Measurements from ENCODE around the gene SLIT1. TPM values are rescaled to one million over a fixed set of nuclear protein-coding genes. Genes with fewer than 3 reads are reported as not detected.

SLIT1 gene
- total RNA-seq, 4 donors from 2014 or later = 0.04 to 0.13 TPM; not detected in 2

GRCh38 chr10:96982149-96982930 lies 203.4 kb downstream of the SLIT1 start:
- Histone ChIP-seq H3K4me3 (no peak overlapping the region), H3K27me3 (no peaks in the 10 kb centered on the region), H3K27ac (no peak overlapping the region), H3K9me3 (no peaks in the 10 kb centered on the region), H3K4me1 (no peaks in the 10 kb centered on the region), H3K36me3 (peaks cover 0 to 22% of the 10 kb centered on the region in 2 donors)
- ATAC-seq = no peak
- TF ChIP-seq POLR2A (IDR thresholded peaks at IDR 0.05) (no peak), EP300 (IDR thresholded peaks at IDR 0.05) (no peak), CTCF (IDR thresholded peaks at IDR 0.05) (no peak), POLR2AphosphoS5 (IDR thresholded peaks at IDR 0.05) (no peak)
- WGBS, 2 donors (ENCODE audit: low coverage in 1 of 2) = 85 to 96% methylated on average over 4 to 11 of the region's 12 CpGs

- Histone ChIP-seq H3K4me1 (no peaks in the 10 kb centered on the region), H3K36me3 (peaks cover 0 to 22% of the 10 kb centered on the region in 2 donors), H3K9me3 (no peaks in the 10 kb centered on the region), H3K27me3 (no peaks in the 10 kb centered on the region), H3K4me3 (no peak overlapping the region), H3K27ac (no peak overlapping the region)
- 84 to 91% methylated on average over 3 of the region's 3 CpGs for WGBS, 2 donors (ENCODE audit: low coverage in 1 of 2)
- no peak for ATAC-seq
- no peak for TF ChIP-seq CTCF (IDR thresholded peaks at IDR 0.05)
- TF ChIP-seq POLR2AphosphoS5 (IDR thresholded peaks at IDR 0.05) = no peak
- TF ChIP-seq POLR2A (IDR thresholded peaks at IDR 0.05) = no peak
Measured at GRCh38 chr10:96978621-96979154, 207.1 kb downstream of the SLIT1 start.

- WGBS, 2 donors (ENCODE audit: low coverage in 1 of 2) = 68 to 88% methylated on average over 2 of the region's 2 CpGs
- Histone ChIP-seq H3K27me3 (no peaks in the 10 kb centered on the region), H3K4me3 (no peak overlapping the region), H3K9me3 (no peaks in the 10 kb centered on the region), H3K27ac (no peak overlapping the region), H3K36me3 (no peaks in the 10 kb centered on the region), H3K4me1 (no peaks in the 10 kb centered on the region)
- TF ChIP-seq CTCF (IDR thresholded peaks at IDR 0.05) (no peak), POLR2AphosphoS5 (IDR thresholded peaks at IDR 0.05) (no peak), POLR2A (IDR thresholded peaks at IDR 0.05) (no peak), EP300 (IDR thresholded peaks at IDR 0.05) (no peak)
- no peak for ATAC-seq
Measured at GRCh38 chr10:96975136-96975535, 210.6 kb downstream of the SLIT1 start.

GRCh38 chr10:96973809-96974747 lies 211.7 kb downstream of the SLIT1 start:
- H3K9me3 ChIP-seq = no peaks in the 10 kb centered on the region
- no peaks in the 10 kb centered on the region for H3K4me1 ChIP-seq
- WGBS, 2 donors (ENCODE audit: low coverage in 1 of 2) = 54 to 67% methylated on average over 5 of the region's 5 CpGs
- TF ChIP-seq EP300 (IDR thresholded peaks at IDR 0.05) (no peak), POLR2A (IDR thresholded peaks at IDR 0.05) (no peak)
- no peak overlapping the region for H3K27ac ChIP-seq
- no peaks in the 10 kb centered on the region for H3K27me3 ChIP-seq
- H3K4me3 ChIP-seq = no peak overlapping the region
- ATAC-seq = no peak
- no peaks in the 10 kb centered on the region for H3K36me3 ChIP-seq

GRCh38 chr10:96972264-96972663 lies 213.5 kb downstream of the SLIT1 start:
- 83 to 88% methylated on average over 1 of the region's 1 CpG for WGBS, 2 donors (ENCODE audit: low coverage in 1 of 2)
- H3K27ac ChIP-seq = no peak overlapping the region
- no peaks in the 10 kb centered on the region for H3K4me1 ChIP-seq
- TF ChIP-seq EP300 (IDR thresholded peaks at IDR 0.05) (no peak), POLR2A (IDR thresholded peaks at IDR 0.05) (no peak), CTCF (IDR thresholded peaks at IDR 0.05) (no peak), POLR2AphosphoS5 (IDR thresholded peaks at IDR 0.05) (no peak)
- no peak for ATAC-seq
- H3K9me3 ChIP-seq = no peaks in the 10 kb centered on the region
- no peak overlapping the region for H3K4me3 ChIP-seq
- H3K27me3 ChIP-seq = no peaks in the 10 kb centered on the region
- H3K36me3 ChIP-seq = no peaks in the 10 kb centered on the region
